Caco-2 (cell line): ENCODE data around the gene ENAH. TPM values are rescaled to one million over a fixed set of nuclear protein-coding genes. Genes with fewer than 3 reads are reported as not detected.
A peak's percentile ranks its signal among the peaks of the same experiment; 100 is the strongest.

ENCODE experiments used
- BruUV-seq: library from RNA; stranded (reverse); fragments of 400-500 nt; replicated peaks from 2 replicates; lab custom pipeline; 2021; lab: Mats Ljungman, UMichigan
- CTCF ChIA-PET: fragments of 300-600 bp; sonication (Branson Sonifier 250); formaldehyde crosslinking; loops from one replicate; lab custom pipeline; 2022; ENCODE audit warnings: antibody characterized with exemption; lab: Charles Lee
- POLR2A ChIA-PET: fragments of 300-600 bp; sonication (Branson Sonifier 250); formaldehyde crosslinking; loops from one replicate; lab custom pipeline; 2022; ENCODE audit warnings: antibody characterized with exemption; lab: Charles Lee
- DNase-seq, 2 experiments: peaks; one replicate each; pipeline versions ENCODE4 v3.0.0 to v3.0.0-alpha.2; 2020 to 2022
- H3K27me3 ChIP-seq: replicated peaks from 2 replicates; pipeline ENCODE4 v1.6.0; 2011; ENCODE audit warnings: low read length; ENCODE audit not compliant: control insufficient read depth, insufficient read depth
- H3K36me3 ChIP-seq: 2 replicates; pipeline ENCODE4 v1.5.1; 2011; ENCODE audit warnings: low read length; ENCODE audit not compliant: control insufficient read depth, insufficient read depth
- H3K4me1 ChIP-seq: fragments of 250-450 bp; sonication (Bioruptor Pico); 2 replicates; pipeline ENCODE4 v1.5.1; 2020; ENCODE audit warnings: mild to moderate bottlenecking
- H3K4me3 ChIP-seq: 2 replicates; pipeline ENCODE4 v1.5.1; 2011; ENCODE audit warnings: low read depth, mild to moderate bottlenecking, control low read depth, low read length
- H3K9me3 ChIP-seq: fragments of 250-450 bp; sonication (Bioruptor Pico); 2 replicates; pipeline ENCODE4 v1.5.1; 2020; ENCODE audit warnings: mild to moderate bottlenecking, moderate library complexity
- H3K27ac Mint-ChIP-seq: one replicate; pipeline ENCODE4 v1.8.0; 2022; ENCODE audit warnings: mixed read lengths; ENCODE audit not compliant: unreplicated experiment
- H3K27me3 Mint-ChIP-seq: one replicate; pipeline ENCODE4 v1.8.0; 2022; ENCODE audit warnings: mixed read lengths; ENCODE audit not compliant: insufficient read depth, unreplicated experiment
- H3K36me3 Mint-ChIP-seq: one replicate; pipeline ENCODE4 v1.8.0; 2022; ENCODE audit warnings: mild to moderate bottlenecking, mixed read lengths; ENCODE audit not compliant: insufficient read depth, unreplicated experiment
- H3K4me1 Mint-ChIP-seq: one replicate; pipeline ENCODE4 v1.8.0; 2022; ENCODE audit warnings: low read depth, mixed read lengths; ENCODE audit not compliant: unreplicated experiment
- H3K4me3 Mint-ChIP-seq: one replicate; pipeline ENCODE4 v1.8.0; 2022; ENCODE audit warnings: mild to moderate bottlenecking, moderate library complexity, mixed read lengths; ENCODE audit not compliant: unreplicated experiment
- H3K9me3 Mint-ChIP-seq: one replicate; pipeline ENCODE4 v1.8.0; 2022; ENCODE audit warnings: mixed read lengths; ENCODE audit not compliant: unreplicated experiment
- intact Hi-C: fragments of 100-400 bp; cut with micrococcal nuclease; formaldehyde crosslinking; loops from one replicate; pipeline ENCODE4 v1.10.0; 2022; ENCODE audit not compliant: unreplicated experiment
- total RNA-seq: library from RNA; stranded (reverse); gene quantifications from 2 replicates; pipeline ENCODE4 v1.2.3, GENCODE V29; 2022
- TF ChIP-seq, protein P1 (sequence below), 2 experiments: fragments of 200-600 bp in 1 of 2; IDR thresholded peaks; 1 replicate in 1 of 2; 2 replicates in 1 of 2; pipeline versions ENCODE4 v1.5.1 to v1.8.0; 2011 to 2022; ENCODE audit warnings: antibody characterized with exemption in 1 of 2, control low read depth in 1 of 2, inconsistent platforms in 1 of 2, low read depth in 1 of 2, low read length in 1 of 2, mild to moderate bottlenecking in 1 of 2, moderate library complexity in 1 of 2; ENCODE audit not compliant: insufficient read depth in 1 of 2, severe bottlenecking in 1 of 2, unreplicated experiment in 1 of 2

The ENAH gene
- total RNA-seq, 1 experiment from 2014 or later: 78.0 TPM

DNA sequence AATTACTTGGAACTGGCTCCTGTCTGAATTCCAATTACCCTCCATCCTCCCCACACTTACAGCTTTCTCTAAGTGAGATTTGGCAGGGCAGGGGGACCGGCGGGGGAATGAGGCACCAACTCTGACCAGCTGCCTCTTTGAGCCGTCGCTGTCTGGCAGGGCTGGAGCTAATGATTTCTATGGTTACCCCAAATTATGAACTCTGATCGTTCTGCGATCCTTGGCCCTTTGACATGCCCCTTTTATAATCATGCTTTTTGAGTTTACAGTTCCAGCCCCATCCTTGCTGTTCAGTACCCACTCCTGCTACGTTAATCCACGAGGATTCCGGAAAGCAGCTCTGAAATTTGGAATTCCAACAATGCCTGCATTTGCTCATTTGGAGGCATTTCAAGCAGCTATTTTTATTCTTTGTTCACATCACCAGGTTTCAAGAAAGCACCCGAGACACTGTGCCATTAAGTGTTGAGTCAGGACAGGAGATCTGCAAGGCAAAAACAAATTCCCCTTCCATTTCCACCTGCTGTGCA is 170.4 kb downstream of the ENAH start:
- Mint-ChIP-seq H3K36me3 (peaks cover 11% of the 10 kb centered on the region), H3K27ac (no peak overlapping the region), H3K4me1 (peaks cover 8% of the 10 kb centered on the region), H3K4me3 (no peak overlapping the region), H3K27me3 (no peaks in the 10 kb centered on the region), H3K9me3 (no peaks in the 10 kb centered on the region)
- no peak for DNase-seq
- H3K27me3 ChIP-seq: no peaks in the 10 kb centered on the region
- BruUV-seq: no TSS peak
- no peaks in the 10 kb centered on the region for H3K36me3 ChIP-seq
- ChIA-PET CTCF (no interaction called here), POLR2A (no interaction called here)
- intact Hi-C loops: no loop called here
- no peaks in the 10 kb centered on the region for H3K4me1 ChIP-seq
- no peaks in the 10 kb centered on the region for H3K9me3 ChIP-seq
- TF ChIP-seq, protein P1, sequence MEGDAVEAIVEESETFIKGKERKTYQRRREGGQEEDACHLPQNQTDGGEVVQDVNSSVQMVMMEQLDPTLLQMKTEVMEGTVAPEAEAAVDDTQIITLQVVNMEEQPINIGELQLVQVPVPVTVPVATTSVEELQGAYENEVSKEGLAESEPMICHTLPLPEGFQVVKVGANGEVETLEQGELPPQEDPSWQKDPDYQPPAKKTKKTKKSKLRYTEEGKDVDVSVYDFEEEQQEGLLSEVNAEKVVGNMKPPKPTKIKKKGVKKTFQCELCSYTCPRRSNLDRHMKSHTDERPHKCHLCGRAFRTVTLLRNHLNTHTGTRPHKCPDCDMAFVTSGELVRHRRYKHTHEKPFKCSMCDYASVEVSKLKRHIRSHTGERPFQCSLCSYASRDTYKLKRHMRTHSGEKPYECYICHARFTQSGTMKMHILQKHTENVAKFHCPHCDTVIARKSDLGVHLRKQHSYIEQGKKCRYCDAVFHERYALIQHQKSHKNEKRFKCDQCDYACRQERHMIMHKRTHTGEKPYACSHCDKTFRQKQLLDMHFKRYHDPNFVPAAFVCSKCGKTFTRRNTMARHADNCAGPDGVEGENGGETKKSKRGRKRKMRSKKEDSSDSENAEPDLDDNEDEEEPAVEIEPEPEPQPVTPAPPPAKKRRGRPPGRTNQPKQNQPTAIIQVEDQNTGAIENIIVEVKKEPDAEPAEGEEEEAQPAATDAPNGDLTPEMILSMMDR (IDR thresholded peaks at IDR 0.05; ENCODE audit: insufficient read depth in 1 of 2, low read depth in 1 of 2, low read length in 1 of 2, severe bottlenecking in 1 of 2, unreplicated experiment in 1 of 2): no peak
- H3K4me3 ChIP-seq: no peak overlapping the region

GRCh38 chr1:225481738-225482137 is 171.2 kb downstream of the ENAH start:
- no peak for DNase-seq
- peaks cover 11% of the 10 kb centered on the region for H3K36me3 Mint-ChIP-seq
- no peaks in the 10 kb centered on the region for H3K9me3 Mint-ChIP-seq
- H3K27me3 ChIP-seq: no peaks in the 10 kb centered on the region
- ChIA-PET POLR2A (interaction anchor here (0.6 kb wide), 1 partner anchor 40 kb away, joined by 3 read pairs; no protein-coding TSS in a partner anchor), CTCF (interaction anchor here (0.6 to 1.9 kb wide), 2 partner anchors 296 to 352 kb away, joined by 4 to 10 read pairs; partner anchors contain the start of gene SRP9)
- peak overlapping the region; percentile 18 for H3K27ac Mint-ChIP-seq
- no peaks in the 10 kb centered on the region for H3K4me1 ChIP-seq
- H3K4me3 ChIP-seq: no peak overlapping the region
- no peaks in the 10 kb centered on the region for H3K27me3 Mint-ChIP-seq
- H3K4me1 Mint-ChIP-seq: peaks cover 8% of the 10 kb centered on the region
- BruUV-seq: no TSS peak
- no peaks in the 10 kb centered on the region for H3K36me3 ChIP-seq
- TF ChIP-seq, protein P1 (IDR thresholded peaks at IDR 0.05; ENCODE audit: insufficient read depth in 1 of 2, low read depth in 1 of 2, low read length in 1 of 2, severe bottlenecking in 1 of 2, unreplicated experiment in 1 of 2): no peak
- no peak overlapping the region for H3K4me3 Mint-ChIP-seq
- intact Hi-C loops: loop anchor here (1.0 kb wide), 1 partner anchor 291 kb away; no protein-coding TSS in a partner anchor
- H3K9me3 ChIP-seq: no peaks in the 10 kb centered on the region

- Mint-ChIP-seq H3K27me3 (no peaks in the 10 kb centered on the region), H3K4me3 (no peak overlapping the region), H3K4me1 (peaks cover 8% of the 10 kb centered on the region), H3K27ac (peak overlapping the region; percentile 24), H3K9me3 (no peaks in the 10 kb centered on the region), H3K36me3 (peaks cover 11% of the 10 kb centered on the region)
- BruUV-seq: no TSS peak
- DNase-seq: peak; percentile 69 to 76
- Histone ChIP-seq H3K4me3 (no peak overlapping the region), H3K27me3 (no peaks in the 10 kb centered on the region), H3K9me3 (no peaks in the 10 kb centered on the region), H3K36me3 (no peaks in the 10 kb centered on the region), H3K4me1 (no peaks in the 10 kb centered on the region)
- intact Hi-C loops: loop anchor here (1.0 kb wide), 1 partner anchor 291 kb away; no protein-coding TSS in a partner anchor
- ChIA-PET CTCF (interaction anchor here (0.5 to 1.9 kb wide), 8 partner anchors 42 to 402 kb away, joined by 3 to 10 read pairs (median 4); partner anchors contain the start of genes SRP9 and TMEM63A), POLR2A (interaction anchor here (0.6 kb wide), 1 partner anchor 39 kb away, joined by 3 read pairs; no protein-coding TSS in a partner anchor)
- TF ChIP-seq, protein P1 (IDR thresholded peaks at IDR 0.05; ENCODE audit: insufficient read depth in 1 of 2, low read depth in 1 of 2, low read length in 1 of 2, severe bottlenecking in 1 of 2, unreplicated experiment in 1 of 2): peak; percentile 75 to 87
Observed at GRCh38 chr1:225480825-225481434, 172.0 kb downstream of the ENAH start.
